ENCODE results near the gene HOXD3.

The HOXD3 gene

GRCh38 chr2:176152350-176153181 is 4.5 kb upstream of the HOXD3 start:
- no peak for TF ChIP-seq CTCF (conservative IDR thresholded peaks at IDR 0.05; ENCODE audit: low read depth, low read length)
- Histone ChIP-seq H3K4me3 (IDR thresholded peaks at IDR 0.05; ENCODE audit: insufficient read depth, low read depth, low read length) (no peak overlapping the region), H3K9ac (no peak overlapping the region), H3K27ac (no peak overlapping the region), H4K20me1 (ENCODE audit: insufficient read depth) (no peaks in the 10 kb centered on the region), H3K27me3 (ENCODE audit: insufficient read depth, low read depth) (no peaks in the 10 kb centered on the region), H3K4me1 (ENCODE audit: low read depth, poor library complexity, severe bottlenecking) (no peaks in the 10 kb centered on the region), H3K4me2 (no peak overlapping the region), H3K36me3 (ENCODE audit: insufficient read depth) (no peaks in the 10 kb centered on the region), H2AFZ (ENCODE audit: low read depth) (no peak overlapping the region), H3K79me2 (ENCODE audit: insufficient read depth, low read depth) (no peaks in the 10 kb centered on the region)

- H3K4me2 ChIP-seq: no peak overlapping the region
- H3K27me3 ChIP-seq (ENCODE audit: insufficient read depth, low read depth): no peaks in the 10 kb centered on the region
These were observed 2.4 kb upstream of the HOXD3 start for GRCh38 chr2:176154576-176155252.

GRCh38 chr2:176155356-176156044 is 1.6 kb upstream of the HOXD3 start:
- Histone ChIP-seq H4K20me1 (ENCODE audit: insufficient read depth) (no peaks in the 10 kb centered on the region), H3K4me1 (ENCODE audit: low read depth, poor library complexity, severe bottlenecking) (no peaks in the 10 kb centered on the region), H3K79me2 (ENCODE audit: insufficient read depth, low read depth) (no peaks in the 10 kb centered on the region), H3K4me2 (no peak overlapping the region), H3K9ac (no peak overlapping the region), H3K27me3 (ENCODE audit: insufficient read depth, low read depth) (no peaks in the 10 kb centered on the region), H3K4me3 (IDR thresholded peaks at IDR 0.05; ENCODE audit: insufficient read depth, low read depth, low read length) (no peak overlapping the region), H3K36me3 (ENCODE audit: insufficient read depth) (no peaks in the 10 kb centered on the region), H2AFZ (ENCODE audit: low read depth) (no peak overlapping the region), H3K27ac (no peak overlapping the region)
- TF ChIP-seq CTCF (conservative IDR thresholded peaks at IDR 0.05; ENCODE audit: low read depth, low read length): no peak

More at GRCh38 chr2:176154576-176155252, 2.4 kb upstream of the HOXD3 start:
- Histone ChIP-seq H3K4me3 (IDR thresholded peaks at IDR 0.05; ENCODE audit: insufficient read depth, low read depth, low read length) (no peak overlapping the region), H2AFZ (ENCODE audit: low read depth) (no peak overlapping the region), H3K4me1 (ENCODE audit: low read depth, poor library complexity, severe bottlenecking) (no peaks in the 10 kb centered on the region), H3K27ac (no peak overlapping the region), H4K20me1 (ENCODE audit: insufficient read depth) (no peaks in the 10 kb centered on the region), H3K79me2 (ENCODE audit: insufficient read depth, low read depth) (no peaks in the 10 kb centered on the region), H3K36me3 (ENCODE audit: insufficient read depth) (no peaks in the 10 kb centered on the region), H3K9ac (no peak overlapping the region)
- no peak for TF ChIP-seq CTCF (conservative IDR thresholded peaks at IDR 0.05; ENCODE audit: low read depth, low read length)

GRCh38 chr2:176156301-176156806 is 753 bp upstream of the HOXD3 start:
- H3K9ac ChIP-seq: no peak overlapping the region
- no peaks in the 10 kb centered on the region for H3K36me3 ChIP-seq (ENCODE audit: insufficient read depth)
- H3K4me1 ChIP-seq (ENCODE audit: low read depth, poor library complexity, severe bottlenecking): no peaks in the 10 kb centered on the region
- no peak overlapping the region for H3K27ac ChIP-seq
- no peak for TF ChIP-seq CTCF (conservative IDR thresholded peaks at IDR 0.05; ENCODE audit: low read depth, low read length)
- H4K20me1 ChIP-seq (ENCODE audit: insufficient read depth): no peaks in the 10 kb centered on the region
- H3K27me3 ChIP-seq (ENCODE audit: insufficient read depth, low read depth): no peaks in the 10 kb centered on the region
- H2AFZ ChIP-seq (ENCODE audit: low read depth): no peak overlapping the region
- H3K4me3 ChIP-seq (IDR thresholded peaks at IDR 0.05; ENCODE audit: insufficient read depth, low read depth, low read length): no peak overlapping the region
- H3K79me2 ChIP-seq (ENCODE audit: insufficient read depth, low read depth): no peaks in the 10 kb centered on the region
- H3K4me2 ChIP-seq: no peak overlapping the region

All from KMS-11 (cell line).